ENCODE data around the gene LRP11.

- no peak for TF ChIP-seq POLR2AphosphoS5 (IDR thresholded peaks at IDR 0.05)
- no peak for TF ChIP-seq EP300 (conservative IDR thresholded peaks at IDR 0.05; ENCODE audit: poor library complexity, severe bottlenecking)
- TF ChIP-seq REST (IDR thresholded peaks at IDR 0.05; ENCODE audit: borderline replicate concordance) = no peak
- TF ChIP-seq CTCF (IDR thresholded peaks at IDR 0.05; ENCODE audit: poor library complexity, severe bottlenecking) = no peak
- no peak for TF ChIP-seq EZH2 (IDR thresholded peaks at IDR 0.05; ENCODE audit: borderline replicate concordance, insufficient read depth, low read length, poor library complexity, severe bottlenecking)
- no peak for TF ChIP-seq MXI1 (conservative IDR thresholded peaks at IDR 0.05; ENCODE audit: poor library complexity, severe bottlenecking)
- TF ChIP-seq TAF1 (IDR thresholded peaks at IDR 0.05; ENCODE audit: low read depth) = no peak
- TF ChIP-seq RAD21 (conservative IDR thresholded peaks at IDR 0.05) = no peak
- TF ChIP-seq SMC3 (conservative IDR thresholded peaks at IDR 0.05; ENCODE audit: poor library complexity) = no peak
Measured at GRCh38 chr6:149782337-149782736, 81.8 kb downstream of the LRP11 start.

All from neural cell (in vitro differentiated cells).